IMR-90 (cell line): ENCODE results near the gene CXCL12. TPM values are rescaled to one million over a fixed set of nuclear protein-coding genes. Genes with fewer than 3 reads are reported as not detected.

ENCODE experiments used
- ATAC-seq: fragments of 200-7000 bp; cut with Tn5 transposase; 2 replicates; pipeline ENCODE4 v1.9.1; 2020; ENCODE audit warnings: low read depth, mild to moderate bottlenecking, moderate library complexity
- BruUV-seq: library from RNA; stranded (reverse); fragments of 400-500 nt; replicated peaks from 2 replicates; lab custom pipeline; 2021; lab: Mats Ljungman, UMichigan
- CTCF ChIA-PET: fragments of 300-600 bp; formaldehyde crosslinking; extraction: SDS; loops from one replicate; lab custom pipeline; 2021; ENCODE audit warnings: antibody characterized with exemption; lab: Yijun Ruan, JAX
- POLR2A ChIA-PET: fragments of 300-600 bp; sonication (Branson Sonifier 250); formaldehyde crosslinking; loops from one replicate; lab custom pipeline; 2022; ENCODE audit warnings: antibody characterized with exemption; ENCODE audit not compliant: unreplicated experiment; lab: Charles Lee
- DNase-seq: peaks from one replicate; pipeline ENCODE4 v3.0.0; 2013
- H2AFZ ChIP-seq: replicated peaks from 2 replicates; pipeline ENCODE3; 2013; ENCODE audit warnings: low read length, mild to moderate bottlenecking; ENCODE audit not compliant: poor library complexity
- H2AK5ac ChIP-seq: 2 replicates; pipeline ENCODE4 v1.6.1; 2013; ENCODE audit warnings: low read depth, low read length, inconsistent platforms
- H2AK9ac ChIP-seq: replicated peaks from 2 replicates; pipeline ENCODE3; 2013; ENCODE audit warnings: mild to moderate bottlenecking, low read depth, low read length, moderate library complexity; ENCODE audit not compliant: poor library complexity
- H2BK120ac ChIP-seq: 2 replicates; pipeline ENCODE4 v1.6.1; 2013; ENCODE audit warnings: low read depth, low read length, inconsistent platforms
- H2BK15ac ChIP-seq: 3 replicates; pipeline ENCODE4 v1.6.1; 2013; ENCODE audit warnings: low read depth, low read length, inconsistent platforms
- H2BK20ac ChIP-seq: 2 replicates; pipeline ENCODE4 v1.6.1; 2013; ENCODE audit warnings: low read depth, mild to moderate bottlenecking, inconsistent platforms, low read length, moderate library complexity
- H2BK5ac ChIP-seq: 2 replicates; pipeline ENCODE4 v1.6.1; 2013; ENCODE audit warnings: mild to moderate bottlenecking, low read depth, low read length, inconsistent platforms; ENCODE audit not compliant: poor library complexity, severe bottlenecking
- H3K14ac ChIP-seq: replicated peaks from 2 replicates; pipeline ENCODE4 v1.6.1; 2013; ENCODE audit warnings: low read depth, low read length, inconsistent platforms
- H3K18ac ChIP-seq: 2 replicates; pipeline ENCODE4 v1.6.1; 2013; ENCODE audit warnings: low read depth, low read length, control low read depth
- H3K23ac ChIP-seq: 2 replicates; pipeline ENCODE4 v1.6.1; 2013; ENCODE audit warnings: low read depth, low read length, inconsistent platforms
- H3K27ac ChIP-seq: 2 replicates; pipeline ENCODE4 v1.5.1; 2013; ENCODE audit warnings: mild to moderate bottlenecking, control low read depth, low read length; ENCODE audit not compliant: insufficient read depth
- H3K27me3 ChIP-seq: 2 replicates; pipeline ENCODE4 v1.6.1; 2013; ENCODE audit warnings: low read length; ENCODE audit not compliant: control insufficient read depth, insufficient read depth
- H3K36me3 ChIP-seq: 2 replicates; pipeline ENCODE4 v1.6.1; 2013; ENCODE audit warnings: low read length, mixed read lengths; ENCODE audit not compliant: control insufficient read depth, insufficient read depth
- H3K4ac ChIP-seq: 2 replicates; pipeline ENCODE4 v1.6.1; 2013; ENCODE audit warnings: low read depth, low read length, inconsistent platforms
- H3K4me1 ChIP-seq: 2 replicates; pipeline ENCODE4 v1.6.1; 2013; ENCODE audit warnings: low read length, mixed read lengths; ENCODE audit not compliant: control insufficient read depth, insufficient read depth
- H3K4me2 ChIP-seq: 2 replicates; pipeline ENCODE4 v1.6.1; 2013; ENCODE audit warnings: low read depth, mild to moderate bottlenecking, control low read depth, low read length, moderate library complexity
- H3K4me3 ChIP-seq: 2 replicates; pipeline ENCODE4 v1.5.1; 2013; ENCODE audit warnings: low read depth, mild to moderate bottlenecking, control low read depth, low read length, moderate library complexity; ENCODE audit not compliant: insufficient read depth
- H3K56ac ChIP-seq: 2 replicates; pipeline ENCODE4 v1.6.1; 2013; ENCODE audit warnings: low read length, inconsistent platforms; ENCODE audit not compliant: insufficient read depth; ENCODE audit errors: extremely low read depth
- H3K79me1 ChIP-seq, 2 experiments: 2 replicates each; pipeline ENCODE4 v1.6.1; 2013; ENCODE audit warnings: low read length in 2 of 2, inconsistent platforms in 1 of 2, low read depth in 1 of 2
- H3K9ac ChIP-seq: 2 replicates; pipeline ENCODE4 v1.6.1; 2013; ENCODE audit warnings: low read depth, low read length, control low read depth
- H3K9me1 ChIP-seq: 2 replicates; pipeline ENCODE4 v1.6.1; 2013; ENCODE audit warnings: low read length, inconsistent platforms; ENCODE audit not compliant: insufficient read depth
- H3K9me3 ChIP-seq: 2 replicates; pipeline ENCODE4 v1.6.1; 2013; ENCODE audit warnings: low read length; ENCODE audit not compliant: control insufficient read depth, insufficient read depth
- H4K20me1 ChIP-seq: 2 replicates; pipeline ENCODE4 v1.6.1; 2013; ENCODE audit warnings: low read length, inconsistent platforms; ENCODE audit not compliant: insufficient read depth
- H4K5ac ChIP-seq: 2 replicates; pipeline ENCODE4 v1.6.1; 2013; ENCODE audit warnings: mild to moderate bottlenecking, low read depth, low read length, control low read depth
- H4K8ac ChIP-seq, 2 experiments: 2 replicates each; pipeline ENCODE4 v1.6.1; 2013; ENCODE audit warnings: low read depth in 2 of 2, low read length in 2 of 2, control low read depth in 1 of 2, inconsistent platforms in 1 of 2
- H4K91ac ChIP-seq: 2 replicates; pipeline ENCODE4 v1.6.1; 2013; ENCODE audit warnings: low read depth, low read length, inconsistent platforms; ENCODE audit not compliant: insufficient read depth
- BHLHE40 ChIP-seq: fragments of 150-350 bp; IDR thresholded peaks from 2 replicates; pipeline ENCODE4 v1.6.1; 2016; ENCODE audit warnings: mild to moderate bottlenecking, low read depth, low read length
- CEBPB ChIP-seq: IDR thresholded peaks from 2 replicates; pipeline ENCODE4 v1.6.1; 2012; ENCODE audit warnings: low read depth, low read length, improper control_type of control experiment
- FOS ChIP-seq: fragments of 150-350 bp; IDR thresholded peaks from 2 replicates; pipeline ENCODE4 v1.6.1; 2016; ENCODE audit warnings: low read depth, low read length
- MAZ ChIP-seq: IDR thresholded peaks from 2 replicates; pipeline ENCODE4 v1.6.1; 2012; ENCODE audit warnings: low read depth, mild to moderate bottlenecking, low read length, improper control_type of control experiment, moderate library complexity, borderline replicate concordance
- NFE2L2 ChIP-seq: fragments of 150-350 bp; IDR thresholded peaks from 2 replicates; pipeline ENCODE4 v1.6.1; 2016; ENCODE audit warnings: low read depth, mild to moderate bottlenecking, low read length
- WGBS, 2 experiments: methylation state at CpG; one replicate each; pipeline versions ENCODE4 v1.1.5 to v1.1.7; 2013; ENCODE audit warnings: missing lambda C conversion rate in 2 of 2; ENCODE audit not compliant: insufficient read length in 1 of 2; ENCODE audit errors: extremely low coverage in 2 of 2; 5-methylcytosine and 5-hydroxymethylcytosine counted together
- dilution Hi-C: fragments of 300-500 bp; cut with HindIII; formaldehyde crosslinking; loops from one replicate; pipeline ENCODE4 v1.14.3; 2018; ENCODE audit warnings: low sequenced_read_pairs; ENCODE audit not compliant: unreplicated experiment
- in situ Hi-C: fragments of 300-500 bp; cut with MboI; formaldehyde crosslinking; loops from 3 replicates; pipeline ENCODE4 v1.14.3; 2019; ENCODE audit warnings: low sequenced_read_pairs, inconsistent platforms, mixed read lengths
- intact Hi-C: fragments of 100-400 bp; cut with micrococcal nuclease; formaldehyde crosslinking; loops from 2 replicates; pipeline ENCODE4 v1.10.0; 2022
- polyA plus RNA-seq, 3 experiments: library from polyadenylated mRNA; depleted of rRNA; stranded (reverse); fragments of >200 nt; gene quantifications; 2 replicates each; pipeline ENCODE4 v1.2.3, GENCODE V29; 2012; ENCODE audit warnings: low replicate concordance in 1 of 3
- total RNA-seq: library from RNA; depleted of rRNA; stranded (reverse); fragments of >200 nt; gene quantifications from 2 replicates; pipeline ENCODE4 v1.2.3, GENCODE V29; 2012

Gene CXCL12
- total and polyA plus RNA-seq, 2 of the 4 experiments (the other 2 are of a cell fraction) = 15.8 to 80.7 TPM

DNA sequence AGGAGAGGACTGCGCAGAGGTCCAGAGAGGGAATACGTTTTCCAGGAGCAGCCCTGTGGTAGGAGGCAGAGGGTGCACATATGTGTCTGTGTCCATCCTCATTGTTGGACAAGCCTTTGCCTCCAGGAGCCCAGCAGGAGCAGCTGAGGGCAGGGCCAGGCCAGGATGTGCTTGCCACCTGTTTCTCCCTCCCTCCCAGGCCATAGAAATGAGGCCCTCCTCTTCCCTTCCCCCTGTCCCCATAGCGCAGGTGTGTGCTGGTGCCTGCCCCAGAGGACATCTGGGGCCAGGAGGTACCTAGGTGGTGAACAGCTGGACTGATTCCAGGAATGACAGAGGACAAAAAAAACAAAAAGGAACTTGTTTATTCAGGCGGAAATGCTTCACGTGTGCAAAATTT, 10.5 kb upstream of the CXCL12 start:
- H3K9me1 ChIP-seq = no peaks in the 10 kb centered on the region
- H4K20me1 ChIP-seq = no peaks in the 10 kb centered on the region
- H3K4me1 ChIP-seq = no peaks in the 10 kb centered on the region
- H3K4me2 ChIP-seq = no peak overlapping the region
- no peak overlapping the region for H3K4ac ChIP-seq
- no peak overlapping the region for H2AK9ac ChIP-seq
- H3K27ac ChIP-seq = no peak overlapping the region
- in situ Hi-C loops (no loop called here), dilution Hi-C loops (no loop called here), intact Hi-C loops (no loop called here)
- H3K14ac ChIP-seq = no peak overlapping the region
- no peak overlapping the region for H4K91ac ChIP-seq
- CTCF ChIA-PET = no interaction called here
- no peak for DNase-seq
- no peak overlapping the region for H2BK20ac ChIP-seq
- no peak overlapping the region for H3K18ac ChIP-seq
- H3K9me3 ChIP-seq = no peaks in the 10 kb centered on the region
- H2AK5ac ChIP-seq = no peak overlapping the region
- H3K27me3 ChIP-seq = peaks cover 54% of the 10 kb centered on the region
- TF ChIP-seq BHLHE40 (no peak), MAZ (no peak), CEBPB (no peak), NFE2L2 (no peak), FOS (no peak)
- H2BK15ac ChIP-seq = no peak overlapping the region
- POLR2A ChIA-PET = no interaction called here
- H2AFZ ChIP-seq = no peak overlapping the region
- no CpG with 5 or more reads among the region's 5 CpGs for WGBS, 2 experiments
- H3K4me3 ChIP-seq = no peak overlapping the region
- H3K79me1 ChIP-seq = no peaks in the 10 kb centered on the region
- no peaks in the 10 kb centered on the region for H3K36me3 ChIP-seq
- no peak overlapping the region for H3K23ac ChIP-seq
- no peak overlapping the region for H2BK5ac ChIP-seq
- no peak overlapping the region for H4K8ac ChIP-seq
- no peak overlapping the region for H2BK120ac ChIP-seq
- BruUV-seq = no TSS peak
- no peak overlapping the region for H3K56ac ChIP-seq
- H3K9ac ChIP-seq = no peak overlapping the region
- no peak for ATAC-seq
- no peak overlapping the region for H4K5ac ChIP-seq
